ENCODE measurements around the gene KCNJ3. TPM values are rescaled to one million over a fixed set of nuclear protein-coding genes. Genes with fewer than 3 reads are reported as not detected.

KCNJ3 gene
- total RNA-seq, 1 donor from 2014 or later, result not detected

- no peak for DNase-seq (ENCODE audit: low spot score)
- Mint-ChIP-seq H3K4me3 (ENCODE audit: unreplicated experiment) (no peak overlapping the region), H3K9me3 (ENCODE audit: unreplicated experiment) (no peaks in the 10 kb centered on the region), H3K4me1 (ENCODE audit: unreplicated experiment) (no peaks in the 10 kb centered on the region), H3K36me3 (ENCODE audit: low read depth, unreplicated experiment) (no peaks in the 10 kb centered on the region), H3K27ac (ENCODE audit: unreplicated experiment) (no peak overlapping the region), H3K27me3 (ENCODE audit: unreplicated experiment) (peaks cover 3% of the 10 kb centered on the region)
- TF ChIP-seq, protein P1, sequence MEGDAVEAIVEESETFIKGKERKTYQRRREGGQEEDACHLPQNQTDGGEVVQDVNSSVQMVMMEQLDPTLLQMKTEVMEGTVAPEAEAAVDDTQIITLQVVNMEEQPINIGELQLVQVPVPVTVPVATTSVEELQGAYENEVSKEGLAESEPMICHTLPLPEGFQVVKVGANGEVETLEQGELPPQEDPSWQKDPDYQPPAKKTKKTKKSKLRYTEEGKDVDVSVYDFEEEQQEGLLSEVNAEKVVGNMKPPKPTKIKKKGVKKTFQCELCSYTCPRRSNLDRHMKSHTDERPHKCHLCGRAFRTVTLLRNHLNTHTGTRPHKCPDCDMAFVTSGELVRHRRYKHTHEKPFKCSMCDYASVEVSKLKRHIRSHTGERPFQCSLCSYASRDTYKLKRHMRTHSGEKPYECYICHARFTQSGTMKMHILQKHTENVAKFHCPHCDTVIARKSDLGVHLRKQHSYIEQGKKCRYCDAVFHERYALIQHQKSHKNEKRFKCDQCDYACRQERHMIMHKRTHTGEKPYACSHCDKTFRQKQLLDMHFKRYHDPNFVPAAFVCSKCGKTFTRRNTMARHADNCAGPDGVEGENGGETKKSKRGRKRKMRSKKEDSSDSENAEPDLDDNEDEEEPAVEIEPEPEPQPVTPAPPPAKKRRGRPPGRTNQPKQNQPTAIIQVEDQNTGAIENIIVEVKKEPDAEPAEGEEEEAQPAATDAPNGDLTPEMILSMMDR (IDR thresholded peaks at IDR 0.05; ENCODE audit: unreplicated experiment), result no peak
These were observed 10.1 kb upstream of the KCNJ3 start for GRCh38 chr2:154688373-154688772.

DNA sequence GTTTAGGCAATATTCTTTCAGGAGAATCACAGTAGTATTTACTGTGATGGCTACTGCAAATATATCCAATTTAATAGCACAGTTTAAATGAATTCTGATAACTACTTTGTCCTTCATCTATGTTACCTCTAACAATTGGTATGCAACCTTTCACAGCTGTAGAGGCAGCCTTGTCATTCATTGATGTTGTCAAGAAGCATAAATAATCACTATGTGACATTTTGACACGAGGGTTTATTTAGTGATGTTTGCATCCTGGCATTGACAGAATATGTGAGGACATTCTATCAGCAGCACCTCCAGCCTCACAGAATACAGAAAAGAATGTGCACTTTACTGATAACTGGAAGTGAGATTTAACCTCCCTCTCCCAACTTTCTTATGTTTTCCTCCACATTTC is 9.3 kb upstream of the KCNJ3 start:
- H3K4me3 Mint-ChIP-seq (ENCODE audit: unreplicated experiment), result no peak overlapping the region
- H3K27ac Mint-ChIP-seq (ENCODE audit: unreplicated experiment), result no peak overlapping the region
- TF ChIP-seq, protein P1 (IDR thresholded peaks at IDR 0.05; ENCODE audit: unreplicated experiment), result no peak
- DNase-seq (ENCODE audit: low spot score), result no peak
- peaks cover 3% of the 10 kb centered on the region for H3K27me3 Mint-ChIP-seq (ENCODE audit: unreplicated experiment)
- no peaks in the 10 kb centered on the region for H3K9me3 Mint-ChIP-seq (ENCODE audit: unreplicated experiment)
- no peaks in the 10 kb centered on the region for H3K4me1 Mint-ChIP-seq (ENCODE audit: unreplicated experiment)
- H3K36me3 Mint-ChIP-seq (ENCODE audit: low read depth, unreplicated experiment), result no peaks in the 10 kb centered on the region

DNA sequence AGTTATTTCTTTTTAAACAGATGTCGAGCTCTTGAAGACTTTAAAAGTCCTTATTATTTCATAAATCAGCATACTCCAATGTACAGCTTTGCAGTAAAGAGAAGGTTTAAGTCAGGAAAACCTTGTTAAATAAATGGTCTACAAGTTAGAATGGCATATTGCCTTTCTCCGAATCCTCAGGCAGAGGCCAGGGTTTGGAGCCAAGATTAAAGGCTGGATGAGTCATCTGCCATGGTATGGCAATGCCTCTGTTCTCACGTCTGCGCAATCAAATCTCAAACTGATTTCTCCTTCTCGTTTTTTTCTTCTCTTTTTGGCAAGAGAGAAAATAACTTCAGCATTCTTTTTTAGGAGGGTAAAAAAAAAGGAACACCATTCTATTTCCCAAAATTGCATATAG is 5.6 kb upstream of the KCNJ3 start:
- H3K36me3 Mint-ChIP-seq (ENCODE audit: low read depth, unreplicated experiment), result no peaks in the 10 kb centered on the region

GRCh38 chr2:154693741-154694340 is 4.7 kb upstream of the KCNJ3 start:
- Mint-ChIP-seq H3K27ac (ENCODE audit: unreplicated experiment) (no peak overlapping the region), H3K27me3 (ENCODE audit: unreplicated experiment) (peaks cover 9% of the 10 kb centered on the region), H3K9me3 (ENCODE audit: unreplicated experiment) (no peaks in the 10 kb centered on the region), H3K4me3 (ENCODE audit: unreplicated experiment) (no peak overlapping the region), H3K36me3 (ENCODE audit: low read depth, unreplicated experiment) (no peaks in the 10 kb centered on the region), H3K4me1 (ENCODE audit: unreplicated experiment) (peaks cover 3% of the 10 kb centered on the region)
- TF ChIP-seq, protein P1 (IDR thresholded peaks at IDR 0.05; ENCODE audit: unreplicated experiment), result no peak
- DNase-seq (ENCODE audit: low spot score), result no peak

More for the DNA sequence above, 5.6 kb upstream of the KCNJ3 start:
- no peak for DNase-seq (ENCODE audit: low spot score)
- TF ChIP-seq, protein P1 (IDR thresholded peaks at IDR 0.05; ENCODE audit: unreplicated experiment), result no peak
- Mint-ChIP-seq H3K4me1 (ENCODE audit: unreplicated experiment) (peaks cover 3% of the 10 kb centered on the region), H3K27me3 (ENCODE audit: unreplicated experiment) (peaks cover 9% of the 10 kb centered on the region), H3K4me3 (ENCODE audit: unreplicated experiment) (no peak overlapping the region), H3K27ac (ENCODE audit: unreplicated experiment) (no peak overlapping the region), H3K9me3 (ENCODE audit: unreplicated experiment) (no peaks in the 10 kb centered on the region)

DNA sequence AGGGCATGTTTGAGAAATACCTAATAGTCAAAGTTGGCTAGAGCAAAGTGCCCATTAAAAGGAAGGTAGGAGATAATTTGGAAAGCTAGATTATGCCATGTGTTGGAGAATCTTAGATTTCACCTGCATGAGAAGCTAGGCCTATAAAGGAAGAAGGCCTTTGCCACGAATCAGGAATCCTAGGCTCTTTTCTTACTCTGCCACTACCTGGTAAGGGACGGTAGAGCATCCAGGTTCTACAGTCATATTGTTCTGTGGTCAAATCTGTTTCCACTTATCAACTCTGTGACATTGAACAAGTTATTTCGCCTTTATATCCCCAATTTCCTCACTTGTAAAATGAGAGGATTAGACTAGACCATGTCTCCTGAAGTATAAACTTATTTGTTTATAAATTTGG is 3.6 kb upstream of the KCNJ3 start:
- no peaks in the 10 kb centered on the region for H3K9me3 Mint-ChIP-seq (ENCODE audit: unreplicated experiment)
- no peak for DNase-seq (ENCODE audit: low spot score)
- TF ChIP-seq, protein P1 (IDR thresholded peaks at IDR 0.05; ENCODE audit: unreplicated experiment), result no peak
- no peak overlapping the region for H3K4me3 Mint-ChIP-seq (ENCODE audit: unreplicated experiment)
- H3K27ac Mint-ChIP-seq (ENCODE audit: unreplicated experiment), result no peak overlapping the region
- H3K4me1 Mint-ChIP-seq (ENCODE audit: unreplicated experiment), result peaks cover 11% of the 10 kb centered on the region
- peaks cover 15% of the 10 kb centered on the region for H3K27me3 Mint-ChIP-seq (ENCODE audit: unreplicated experiment)
- peaks cover 4% of the 10 kb centered on the region for H3K36me3 Mint-ChIP-seq (ENCODE audit: low read depth, unreplicated experiment)
